ENCODE results near the gene NAGPA.

Gene NAGPA

DNA sequence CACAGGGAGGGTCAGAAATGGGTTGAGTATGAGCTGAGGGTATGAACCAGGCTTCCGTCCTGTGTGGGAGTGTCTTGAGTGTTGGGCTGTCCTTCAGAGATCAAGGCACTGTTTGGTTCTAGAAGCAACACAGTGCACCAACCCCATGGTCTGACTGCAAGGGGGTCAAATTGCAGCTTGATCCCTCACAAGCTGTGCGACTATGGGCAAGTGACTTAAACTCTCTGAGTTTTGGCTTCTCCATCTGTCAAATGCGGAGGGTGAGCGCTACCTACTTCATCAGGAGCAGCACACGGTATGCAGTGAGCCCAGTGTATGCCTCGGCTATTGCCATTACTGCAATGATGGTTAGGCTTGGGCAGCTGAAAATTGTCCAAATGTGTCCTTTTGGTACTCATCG, 54.6 kb downstream of the NAGPA start:
- in situ Hi-C loops (cut with MboI; ENCODE audit: low sequenced_read_pairs): no loop called here

DNA sequence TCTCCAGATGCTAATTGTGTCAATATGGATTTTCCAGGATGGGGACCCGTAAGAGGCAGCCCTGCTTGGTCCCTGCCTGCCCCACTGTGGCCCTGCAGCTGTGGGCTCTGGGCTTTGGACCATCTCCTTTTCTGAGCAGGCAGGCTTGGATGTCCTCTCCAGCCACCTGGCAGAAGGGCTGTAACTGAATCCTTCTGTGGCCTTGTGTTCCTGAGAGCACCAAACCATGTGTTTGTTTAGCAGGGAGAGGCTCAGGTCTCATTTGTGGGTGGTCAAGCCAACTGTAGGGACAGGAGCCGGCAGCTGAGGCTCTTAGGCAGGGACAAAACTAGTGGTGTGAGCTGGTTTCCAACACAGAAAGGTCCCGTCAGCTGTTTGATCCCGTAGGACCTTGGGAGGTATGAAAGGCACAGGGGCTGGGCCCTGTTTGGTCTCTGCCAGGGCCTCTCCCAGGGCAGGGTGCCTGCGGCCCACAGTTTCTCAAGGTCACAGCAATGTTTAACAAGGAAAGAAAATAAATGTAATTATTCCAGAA, 57.1 kb downstream of the NAGPA start:
- in situ Hi-C loops (cut with MboI; ENCODE audit: low sequenced_read_pairs): no loop called here

DNA sequence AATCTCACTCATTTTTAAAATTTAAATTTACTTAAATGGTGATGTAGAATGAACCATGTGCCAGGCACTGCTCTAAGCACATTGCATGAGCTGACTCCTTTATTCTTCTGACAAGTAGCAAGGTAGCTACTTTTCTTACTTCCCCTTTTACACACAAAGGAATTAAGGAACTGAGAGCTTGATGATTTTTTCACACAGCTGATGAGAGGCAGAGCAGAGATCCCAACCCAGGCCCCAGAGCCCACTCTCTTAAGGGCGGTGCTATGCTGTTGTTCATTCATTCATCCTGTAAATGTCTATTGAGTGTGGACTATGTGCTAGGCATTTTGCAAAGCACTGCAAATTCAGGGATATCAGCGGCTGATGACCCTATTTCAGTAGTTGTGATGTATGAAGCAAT, 57.7 kb downstream of the NAGPA start:
- in situ Hi-C loops (cut with MboI; ENCODE audit: low sequenced_read_pairs): no loop called here
